NCI-H1694 (cell line): ENCODE results near the gene NELL1.

Experiments
- DNase-seq: peaks from one replicate; lab custom pipeline; 2025; lab: John Stamatoyannopoulos, UW

The NELL1 gene

GRCh38 chr11:20874358-20874757 lies 205.0 kb downstream of the NELL1 start:
- DNase-seq, result no peak

GRCh38 chr11:20875889-20876288 lies 206.5 kb downstream of the NELL1 start:
- no peak for DNase-seq

- DNase-seq, result no peak
Observed at GRCh38 chr11:20876738-20877137, 207.4 kb downstream of the NELL1 start.

- DNase-seq, result no peak
Observed at GRCh38 chr11:20880094-20880493, 210.7 kb downstream of the NELL1 start.

DNA sequence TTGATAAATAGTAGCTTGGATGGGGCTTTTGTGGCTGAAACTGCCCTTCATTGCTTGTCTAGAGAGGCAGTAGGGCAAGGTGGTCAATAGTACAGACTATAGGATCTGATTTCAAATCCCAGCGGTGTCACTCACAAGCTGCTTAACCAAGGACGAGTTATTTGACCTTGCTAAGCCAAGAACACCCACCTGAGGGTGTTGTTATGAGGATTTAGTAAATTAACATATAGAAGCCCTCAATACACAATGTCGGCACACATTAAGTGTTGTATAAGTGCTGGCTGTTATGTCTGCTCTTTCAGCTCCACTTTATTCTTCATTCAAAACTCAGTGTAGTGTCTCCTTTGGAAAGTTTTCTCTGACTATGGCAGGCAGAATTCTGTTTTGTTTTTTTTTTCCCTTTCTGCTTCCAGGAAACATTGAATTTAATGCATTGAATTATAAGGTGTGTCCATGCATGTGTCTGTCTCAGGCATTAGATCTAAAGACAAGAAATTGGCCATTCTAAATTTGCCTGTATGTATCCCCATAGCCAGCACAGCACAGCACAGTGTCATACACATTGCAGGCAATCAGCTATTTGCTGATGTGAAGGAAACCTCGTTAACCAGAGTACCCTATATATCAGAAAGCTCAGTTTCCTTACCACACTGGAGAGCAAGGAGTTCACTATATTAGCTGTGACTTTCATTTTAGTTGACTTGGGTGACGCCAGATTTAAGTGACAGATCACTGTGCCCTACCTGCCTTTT lies 212.1 kb downstream of the NELL1 start:
- DNase-seq, result no peak

DNA sequence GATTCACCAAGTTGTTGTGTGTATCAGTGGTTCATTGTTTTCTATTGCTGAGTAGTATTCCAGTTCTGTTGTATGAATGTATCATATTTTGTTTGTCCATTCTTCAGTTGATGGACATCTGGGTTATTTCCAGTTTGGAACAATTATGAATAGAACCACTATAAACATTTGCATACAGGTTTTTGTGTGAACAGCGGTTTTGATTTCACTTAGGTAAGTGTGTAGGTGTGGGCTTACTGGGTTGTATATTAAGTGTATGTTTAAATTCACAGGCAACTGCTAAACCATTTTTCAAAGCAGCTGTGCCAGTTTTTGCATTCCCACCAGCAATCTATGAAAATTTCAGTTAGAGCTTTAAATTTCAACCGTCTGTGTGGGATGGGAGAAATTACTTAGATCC lies 217.8 kb downstream of the NELL1 start:
- no peak for DNase-seq

GRCh38 chr11:20894296-20894695 lies 224.9 kb downstream of the NELL1 start:
- no peak for DNase-seq

DNA sequence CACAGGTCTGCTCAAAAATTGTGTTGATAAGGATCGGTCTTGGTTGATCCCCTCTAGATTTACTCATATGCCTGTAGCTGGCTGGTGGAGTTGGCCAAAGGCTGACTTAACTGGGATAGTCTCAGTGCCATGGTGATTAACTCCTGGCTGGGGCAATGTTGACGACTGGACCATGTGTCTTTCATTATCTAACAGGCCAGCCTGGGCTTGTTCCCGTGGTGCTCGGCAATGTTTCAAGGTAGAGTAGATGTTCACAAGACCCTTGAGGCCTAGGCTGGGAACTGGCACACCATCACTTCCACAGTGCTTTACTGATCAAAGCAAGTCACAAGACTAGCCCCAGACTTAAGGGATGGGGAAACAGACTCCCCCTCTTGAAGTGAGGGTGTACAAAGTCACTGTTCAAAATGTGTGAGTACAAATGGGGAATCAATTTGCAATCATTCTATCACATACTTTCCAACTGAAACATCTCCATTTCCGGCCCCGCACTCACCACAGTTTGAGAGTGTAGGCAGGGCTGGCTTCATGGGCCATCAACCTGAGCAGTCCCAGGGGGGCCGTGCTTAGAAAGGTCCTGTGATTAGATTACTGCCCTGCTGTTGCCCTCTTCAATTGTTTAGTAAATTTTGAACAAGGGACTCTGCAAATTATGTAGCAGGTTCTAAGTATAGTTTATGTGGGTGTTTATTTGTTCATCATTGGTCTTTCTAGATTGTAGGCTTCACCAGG lies 240.8 kb downstream of the NELL1 start:
- DNase-seq, result no peak

DNA sequence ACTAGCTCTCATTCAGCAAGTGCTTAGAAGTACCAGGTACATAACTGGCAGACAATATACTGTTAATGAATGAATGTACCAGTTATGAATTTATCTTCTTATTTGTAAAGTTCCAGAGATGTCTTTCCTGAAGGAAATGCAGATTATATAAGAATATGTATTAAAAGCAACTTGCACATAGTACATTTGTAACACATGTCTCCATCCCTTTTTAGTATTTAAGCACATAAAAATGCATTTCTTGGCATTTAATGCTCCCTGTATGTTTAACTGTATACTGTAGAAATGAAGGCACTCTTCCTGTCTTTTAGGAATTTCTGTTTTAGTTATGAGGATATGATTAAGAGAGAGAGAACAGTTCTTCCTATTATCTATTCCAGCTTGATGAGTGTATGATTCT lies 241.3 kb downstream of the NELL1 start:
- no peak for DNase-seq

- DNase-seq, result no peak
Observed at GRCh38 chr11:20912065-20912821, 242.9 kb downstream of the NELL1 start.

DNA sequence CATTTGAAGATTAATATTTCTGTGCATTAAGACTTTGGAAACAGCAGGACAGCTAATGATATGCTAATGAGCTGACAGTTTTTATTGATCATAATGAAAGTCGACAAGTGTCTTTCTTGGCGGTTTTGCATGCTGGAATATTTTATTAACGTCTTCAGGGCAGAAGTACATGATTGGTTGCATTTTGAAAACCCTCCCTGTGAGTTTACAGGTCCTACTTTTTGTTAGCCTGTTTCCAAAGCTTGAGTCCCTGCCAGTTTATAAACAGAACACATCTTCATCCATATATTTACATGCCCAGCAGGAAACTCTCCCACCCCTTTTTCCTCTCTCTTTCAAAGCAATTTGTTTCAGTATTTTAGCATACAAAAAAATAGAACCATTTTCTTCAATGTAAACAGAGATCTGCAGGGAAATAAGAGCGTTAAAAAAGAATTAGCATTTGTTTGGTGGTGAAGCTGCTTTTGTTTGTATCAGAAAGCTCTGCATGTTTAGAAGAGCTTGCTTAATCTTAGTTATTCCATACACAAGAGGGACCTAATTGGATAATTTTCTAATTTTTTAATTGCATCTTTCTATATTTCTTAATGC lies 243.6 kb downstream of the NELL1 start:
- DNase-seq, result no peak

GRCh38 chr11:20917306-20917705 lies 247.9 kb downstream of the NELL1 start:
- DNase-seq, result no peak

DNA sequence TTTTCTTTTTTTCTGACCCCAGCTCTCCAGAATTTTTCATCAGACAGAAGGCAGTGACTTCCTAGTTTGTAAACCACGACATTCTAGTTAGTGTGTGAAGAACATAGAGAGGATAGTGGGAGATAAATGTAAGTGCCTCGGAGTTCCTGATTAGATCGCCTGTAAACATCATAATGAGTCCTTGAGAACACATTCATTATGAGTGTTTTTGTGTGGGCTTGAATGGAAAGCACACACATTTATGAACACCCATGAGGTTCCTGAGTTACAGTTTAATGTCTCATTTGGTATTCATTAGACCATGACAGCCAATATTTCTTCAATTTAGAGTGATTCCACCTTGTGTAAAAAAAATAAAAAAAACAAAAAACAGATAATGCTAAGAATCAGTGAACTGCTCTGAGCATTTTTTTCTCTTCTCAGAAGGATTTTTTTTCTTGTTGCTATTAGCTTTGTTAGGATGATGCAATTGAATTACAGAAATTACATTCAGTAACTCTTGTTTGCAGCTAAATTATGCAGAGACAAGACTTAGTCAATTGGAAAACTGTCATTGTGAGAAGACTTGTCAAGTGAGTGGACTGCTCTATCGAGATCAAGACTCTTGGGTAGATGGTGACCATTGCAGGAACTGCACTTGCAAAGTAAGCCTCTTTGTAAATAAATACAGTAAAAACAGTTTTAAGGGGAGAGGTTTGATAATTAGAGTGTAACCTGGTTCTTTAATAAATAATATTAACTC lies 257.6 kb downstream of the NELL1 start:
- DNase-seq, result no peak

DNA sequence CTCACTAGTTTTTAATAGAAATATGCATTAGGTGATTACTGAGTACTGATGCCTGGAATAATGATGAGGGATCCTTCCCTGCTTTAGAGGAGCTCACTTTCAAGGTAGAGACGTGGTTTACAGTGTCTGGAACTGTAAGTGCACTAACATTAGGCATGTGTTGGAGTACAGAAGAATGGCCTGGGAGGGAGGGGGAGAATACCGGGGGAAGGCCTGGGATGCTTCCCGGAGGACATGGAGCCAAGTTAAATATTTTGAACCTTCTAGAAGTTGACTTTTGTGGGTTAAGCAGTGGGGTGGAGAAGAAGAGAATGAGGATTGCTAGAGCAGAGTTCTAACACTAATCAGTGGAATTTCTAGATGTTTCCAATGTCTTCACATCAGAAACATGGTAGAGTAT lies 261.6 kb downstream of the NELL1 start:
- DNase-seq, result no peak

DNA sequence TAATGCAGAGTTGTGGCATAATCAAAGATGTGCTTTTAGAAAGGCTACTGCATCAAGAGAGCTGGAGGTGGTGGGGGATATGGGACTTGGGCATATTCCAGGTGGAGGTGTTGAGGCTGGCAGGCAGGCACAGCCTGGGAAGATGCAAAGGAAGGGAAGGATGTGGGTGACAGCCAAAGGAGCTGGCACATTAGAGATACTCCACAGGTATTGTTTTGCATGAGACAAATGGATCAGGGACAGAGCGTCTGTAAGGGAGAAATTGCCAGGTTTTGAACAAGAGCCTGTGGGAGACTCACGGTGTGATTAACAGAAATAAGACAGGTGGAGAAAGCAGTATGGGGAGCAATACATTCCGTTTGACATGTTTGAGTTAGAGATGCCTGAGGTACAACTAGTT lies 263.7 kb downstream of the NELL1 start:
- DNase-seq, result no peak

DNA sequence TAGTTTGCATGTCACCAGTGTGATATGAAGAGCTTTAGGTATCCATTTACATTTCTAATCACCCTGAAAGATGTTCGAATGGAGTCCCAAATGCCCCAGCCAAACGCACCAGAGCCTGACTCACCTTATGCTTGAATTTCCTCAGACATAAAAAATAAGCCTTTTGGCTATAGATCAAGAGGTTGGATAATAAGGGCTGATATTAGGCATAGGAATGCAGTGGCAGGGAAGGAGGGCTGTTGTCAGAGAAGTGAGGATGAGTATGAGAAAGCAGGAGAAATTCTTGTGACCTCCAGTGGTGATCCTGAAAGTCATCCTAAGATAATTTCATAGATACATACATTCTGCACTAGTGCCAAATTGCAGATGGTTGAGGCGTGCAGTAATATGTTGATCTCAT lies 264.6 kb downstream of the NELL1 start:
- DNase-seq, result peak; percentile 11

GRCh38 chr11:20934516-20934915 lies 265.1 kb downstream of the NELL1 start:
- peak; percentile 24 for DNase-seq

DNA sequence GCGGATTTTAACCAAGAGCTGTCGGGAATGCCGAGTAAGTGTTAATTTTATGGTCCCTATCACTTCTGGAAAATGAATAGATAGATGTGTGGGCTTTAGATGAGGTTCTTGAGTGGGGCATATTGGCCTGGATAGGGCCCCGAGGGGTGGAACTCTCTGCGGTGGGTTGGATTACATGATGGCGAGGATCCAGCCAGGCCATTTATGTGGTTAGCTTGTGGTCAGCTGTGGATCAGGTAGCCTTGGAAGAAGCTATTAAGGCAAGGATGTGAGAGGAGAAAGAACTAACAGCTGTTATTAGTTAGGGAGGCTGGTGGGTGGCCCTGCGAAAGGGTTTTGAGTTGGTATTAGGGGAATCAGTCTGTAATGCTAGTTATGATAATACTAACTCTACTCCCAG lies 268.4 kb downstream of the NELL1 start:
- DNase-seq, result no peak

GRCh38 chr11:20949585-20949984 lies 280.2 kb downstream of the NELL1 start:
- DNase-seq, result no peak

GRCh38 chr11:20962581-20962980 lies 293.2 kb downstream of the NELL1 start:
- no peak for DNase-seq

DNA sequence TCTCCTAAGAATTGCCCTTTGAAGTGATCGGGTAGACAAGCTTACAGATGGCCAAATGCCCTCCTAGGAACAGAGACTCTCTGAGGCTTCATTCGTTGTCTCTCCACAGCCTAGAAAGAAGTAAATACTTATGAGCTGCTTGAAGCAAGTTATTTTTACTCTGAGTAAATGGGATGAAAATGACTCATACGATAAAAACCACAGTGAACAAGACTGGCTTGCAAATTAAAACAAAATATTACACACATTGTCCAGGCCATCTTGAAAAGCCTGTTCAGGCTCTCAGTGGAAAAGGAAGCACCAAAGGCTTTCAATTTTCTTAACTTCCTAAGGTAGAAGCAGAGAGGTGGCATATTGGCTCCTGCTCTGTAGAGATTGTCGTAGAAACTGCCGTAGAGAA lies 294.2 kb downstream of the NELL1 start:
- DNase-seq, result no peak

GRCh38 chr11:20964985-20965384 lies 295.6 kb downstream of the NELL1 start:
- no peak for DNase-seq
